ENCODE measurements around the gene AHDC1. TPM values are rescaled to one million over a fixed set of nuclear protein-coding genes. Genes with fewer than 3 reads are reported as not detected.

Gene AHDC1
- total and polyA plus RNA-seq, 9 of the 15 experiments (the other 6 are each of a cell fraction or from before 2014, with no cell fraction given), result 0.21 to 36.4 (median 4.7) TPM

DNA sequence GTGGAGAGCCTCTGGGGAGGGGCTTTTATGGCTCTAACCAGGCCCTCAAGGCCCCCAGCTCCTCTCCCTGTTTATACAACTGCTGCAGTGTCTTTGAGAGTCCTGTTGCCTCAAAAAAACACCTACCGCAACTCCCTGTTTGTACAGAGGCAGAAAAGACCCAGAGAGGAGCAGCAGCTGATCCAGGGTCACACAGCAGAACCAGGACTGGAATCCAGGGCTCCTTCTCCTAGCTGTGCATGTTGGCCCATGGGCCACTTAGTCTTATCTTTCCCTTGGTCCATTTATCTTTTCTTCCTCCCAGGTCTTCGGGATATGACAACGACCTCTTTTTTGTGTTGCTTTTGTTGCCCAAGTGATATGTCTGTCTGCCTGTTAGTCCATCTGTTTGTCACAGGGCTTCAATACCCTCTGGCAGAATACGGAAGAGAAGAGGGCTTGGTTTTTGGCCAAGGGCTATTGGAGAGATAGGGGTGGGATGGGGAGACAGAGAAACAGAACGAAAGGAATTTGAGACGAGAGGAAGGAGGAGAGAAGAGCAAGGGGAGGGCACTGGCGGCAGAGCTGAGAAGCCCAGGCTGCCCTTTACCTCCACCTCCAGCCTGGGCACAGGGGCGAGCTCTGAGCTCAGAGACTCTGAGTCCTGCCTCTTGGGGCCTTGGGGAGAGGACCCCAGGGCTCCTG, 80.5 kb downstream of the AHDC1 start (continued):
- peak; percentile 91; the same call in 1 of the 2 replicates for TF ChIP-seq HDAC2 (IDR thresholded peaks at IDR 0.05)
- no peak for TF ChIP-seq HMG20A (CRISPR knock-in tag; conservative IDR thresholded peaks at IDR 0.05)
- peak; percentile 32; the same call in 1 of the 2 replicates for TF ChIP-seq NBN (IDR thresholded peaks at IDR 0.05; ENCODE audit: low read depth)
- peak; percentile 36; the same call in 1 of the 2 replicates for TF ChIP-seq ELF4 (CRISPR knock-in tag; IDR thresholded peaks at IDR 0.05)
- TF ChIP-seq HDAC1 (IDR thresholded peaks at IDR 0.05), result peak in 1 of 2 experiments; percentile 35; a peak in 1 of 4 replicates
- TF ChIP-seq BCOR (IDR thresholded peaks at IDR 0.05), result peak; percentile 99
- 0 out of 2 replicates have a peak, but pooled peaks have one; percentile 38 for TF ChIP-seq DPF2 (IDR thresholded peaks at IDR 0.05)
- TF ChIP-seq, protein P1, sequence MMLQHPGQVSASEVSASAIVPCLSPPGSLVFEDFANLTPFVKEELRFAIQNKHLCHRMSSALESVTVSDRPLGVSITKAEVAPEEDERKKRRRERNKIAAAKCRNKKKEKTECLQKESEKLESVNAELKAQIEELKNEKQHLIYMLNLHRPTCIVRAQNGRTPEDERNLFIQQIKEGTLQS (IDR thresholded peaks at IDR 0.05), result no peak
- TF ChIP-seq, protein P1 (CRISPR knock-in tag; conservative IDR thresholded peaks at IDR 0.05), result 0 out of 2 replicates have a peak, but pooled peaks have one; percentile 44
- TF ChIP-seq, protein P2, sequence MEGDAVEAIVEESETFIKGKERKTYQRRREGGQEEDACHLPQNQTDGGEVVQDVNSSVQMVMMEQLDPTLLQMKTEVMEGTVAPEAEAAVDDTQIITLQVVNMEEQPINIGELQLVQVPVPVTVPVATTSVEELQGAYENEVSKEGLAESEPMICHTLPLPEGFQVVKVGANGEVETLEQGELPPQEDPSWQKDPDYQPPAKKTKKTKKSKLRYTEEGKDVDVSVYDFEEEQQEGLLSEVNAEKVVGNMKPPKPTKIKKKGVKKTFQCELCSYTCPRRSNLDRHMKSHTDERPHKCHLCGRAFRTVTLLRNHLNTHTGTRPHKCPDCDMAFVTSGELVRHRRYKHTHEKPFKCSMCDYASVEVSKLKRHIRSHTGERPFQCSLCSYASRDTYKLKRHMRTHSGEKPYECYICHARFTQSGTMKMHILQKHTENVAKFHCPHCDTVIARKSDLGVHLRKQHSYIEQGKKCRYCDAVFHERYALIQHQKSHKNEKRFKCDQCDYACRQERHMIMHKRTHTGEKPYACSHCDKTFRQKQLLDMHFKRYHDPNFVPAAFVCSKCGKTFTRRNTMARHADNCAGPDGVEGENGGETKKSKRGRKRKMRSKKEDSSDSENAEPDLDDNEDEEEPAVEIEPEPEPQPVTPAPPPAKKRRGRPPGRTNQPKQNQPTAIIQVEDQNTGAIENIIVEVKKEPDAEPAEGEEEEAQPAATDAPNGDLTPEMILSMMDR (IDR thresholded peaks at IDR 0.05 in 2 of 3, conservative IDR thresholded peaks at IDR 0.05 in 1 of 3; ENCODE audit: insufficient read depth in 2 of 3, low read depth in 1 of 3, low read length in 3 of 3), result no peak
- 0 out of 2 replicates have a peak, but pooled peaks have one; percentile 9 for TF ChIP-seq SMARCE1 (IDR thresholded peaks at IDR 0.05)
- 0 out of 2 replicates have a peak, but pooled peaks have one; percentile 7 for TF ChIP-seq EHMT2 (IDR thresholded peaks at IDR 0.05)
- no peak for TF ChIP-seq U2AF2 (optimal IDR thresholded peaks at IDR 0.05; ENCODE audit: low read depth, low read length)
- TF ChIP-seq, protein P3, sequence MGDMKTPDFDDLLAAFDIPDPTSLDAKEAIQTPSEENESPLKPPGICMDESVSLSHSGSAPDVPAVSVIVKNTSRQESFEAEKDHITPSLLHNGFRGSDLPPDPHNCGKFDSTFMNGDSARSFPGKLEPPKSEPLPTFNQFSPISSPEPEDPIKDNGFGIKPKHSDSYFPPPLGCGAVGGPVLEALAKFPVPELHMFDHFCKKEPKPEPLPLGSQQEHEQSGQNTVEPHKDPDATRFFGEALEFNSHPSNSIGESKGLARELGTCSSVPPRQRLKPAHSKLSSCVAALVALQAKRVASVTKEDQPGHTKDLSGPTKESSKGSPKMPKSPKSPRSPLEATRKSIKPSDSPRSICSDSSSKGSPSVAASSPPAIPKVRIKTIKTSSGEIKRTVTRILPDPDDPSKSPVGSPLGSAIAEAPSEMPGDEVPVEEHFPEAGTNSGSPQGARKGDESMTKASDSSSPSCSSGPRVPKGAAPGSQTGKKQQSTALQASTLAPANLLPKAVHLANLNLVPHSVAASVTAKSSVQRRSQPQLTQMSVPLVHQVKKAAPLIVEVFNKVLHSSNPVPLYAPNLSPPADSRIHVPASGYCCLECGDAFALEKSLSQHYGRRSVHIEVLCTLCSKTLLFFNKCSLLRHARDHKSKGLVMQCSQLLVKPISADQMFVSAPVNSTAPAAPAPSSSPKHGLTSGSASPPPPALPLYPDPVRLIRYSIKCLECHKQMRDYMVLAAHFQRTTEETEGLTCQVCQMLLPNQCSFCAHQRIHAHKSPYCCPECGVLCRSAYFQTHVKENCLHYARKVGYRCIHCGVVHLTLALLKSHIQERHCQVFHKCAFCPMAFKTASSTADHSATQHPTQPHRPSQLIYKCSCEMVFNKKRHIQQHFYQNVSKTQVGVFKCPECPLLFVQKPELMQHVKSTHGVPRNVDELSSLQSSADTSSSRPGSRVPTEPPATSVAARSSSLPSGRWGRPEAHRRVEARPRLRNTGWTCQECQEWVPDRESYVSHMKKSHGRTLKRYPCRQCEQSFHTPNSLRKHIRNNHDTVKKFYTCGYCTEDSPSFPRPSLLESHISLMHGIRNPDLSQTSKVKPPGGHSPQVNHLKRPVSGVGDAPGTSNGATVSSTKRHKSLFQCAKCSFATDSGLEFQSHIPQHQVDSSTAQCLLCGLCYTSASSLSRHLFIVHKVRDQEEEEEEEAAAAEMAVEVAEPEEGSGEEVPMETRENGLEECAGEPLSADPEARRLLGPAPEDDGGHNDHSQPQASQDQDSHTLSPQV (IDR thresholded peaks at IDR 0.05), result peak; percentile 40; the same call in 1 of the 2 replicates
- TF ChIP-seq, protein P4, sequence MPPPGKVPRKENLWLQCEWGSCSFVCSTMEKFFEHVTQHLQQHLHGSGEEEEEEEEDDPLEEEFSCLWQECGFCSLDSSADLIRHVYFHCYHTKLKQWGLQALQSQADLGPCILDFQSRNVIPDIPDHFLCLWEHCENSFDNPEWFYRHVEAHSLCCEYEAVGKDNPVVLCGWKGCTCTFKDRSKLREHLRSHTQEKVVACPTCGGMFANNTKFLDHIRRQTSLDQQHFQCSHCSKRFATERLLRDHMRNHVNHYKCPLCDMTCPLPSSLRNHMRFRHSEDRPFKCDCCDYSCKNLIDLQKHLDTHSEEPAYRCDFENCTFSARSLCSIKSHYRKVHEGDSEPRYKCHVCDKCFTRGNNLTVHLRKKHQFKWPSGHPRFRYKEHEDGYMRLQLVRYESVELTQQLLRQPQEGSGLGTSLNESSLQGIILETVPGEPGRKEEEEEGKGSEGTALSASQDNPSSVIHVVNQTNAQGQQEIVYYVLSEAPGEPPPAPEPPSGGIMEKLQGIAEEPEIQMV (tag; conservative IDR thresholded peaks at IDR 0.05; ENCODE audit: low read depth), result no peak
- peak; percentile 28; the same call in 1 of the 2 replicates for TF ChIP-seq ZSCAN29 (IDR thresholded peaks at IDR 0.05)
- peak; percentile 62 to 88; a peak in 3 of 4 replicates for TF ChIP-seq RCOR1 (IDR thresholded peaks at IDR 0.05; ENCODE audit: borderline replicate concordance in 1 of 2, low read depth in 2 of 2, low read length in 2 of 2)
- TF ChIP-seq ESRRB (CRISPR knock-in tag; IDR thresholded peaks at IDR 0.05; ENCODE audit: borderline replicate concordance), result no peak
- TF ChIP-seq ZNF57 (CRISPR knock-in tag; IDR thresholded peaks at IDR 0.05), result 0 out of 2 replicates have a peak, but pooled peaks have one; percentile 51
- no peak for TF ChIP-seq CREM (IDR thresholded peaks at IDR 0.05; ENCODE audit: low read depth)
- TF ChIP-seq ZNF583 (CRISPR knock-in tag; IDR thresholded peaks at IDR 0.05), result 0 out of 2 replicates have a peak, but pooled peaks have one; percentile 38

Data from K562 (cell line).